Mesothelial cell of epicardium (in vitro differentiated cells): Measurements from ENCODE around the gene SLC35C1. TPM values are rescaled to one million over a fixed set of nuclear protein-coding genes. Genes with fewer than 3 reads are reported as not detected.

Experiments
- DNase-seq, 2 experiments: peaks; one replicate each; pipeline ENCODE4 v3.0.0; 2021; ENCODE audit warnings: low spot score in 2 of 2; ENCODE audit not compliant: unreplicated experiment in 2 of 2
- H3K27ac Mint-ChIP-seq: 2 replicates; pipeline ENCODE4 v1.8.0; 2021; ENCODE audit warnings: mixed read lengths
- H3K27me3 Mint-ChIP-seq: 2 replicates; pipeline ENCODE4 v1.8.0; 2021; ENCODE audit warnings: low read depth, mixed read lengths
- H3K36me3 Mint-ChIP-seq: 2 replicates; pipeline ENCODE4 v1.8.0; 2021; ENCODE audit warnings: mixed read lengths
- H3K4me1 Mint-ChIP-seq: 2 replicates; pipeline ENCODE4 v1.8.0; 2021; ENCODE audit warnings: mixed read lengths
- H3K4me3 Mint-ChIP-seq: 2 replicates; pipeline ENCODE4 v1.8.0; 2021; ENCODE audit warnings: mild to moderate bottlenecking, moderate library complexity, mixed read lengths
- H3K9me3 Mint-ChIP-seq: 2 replicates; pipeline ENCODE4 v1.8.0; 2021; ENCODE audit warnings: mixed read lengths
- CTCF ChIP-seq: fragments of 200-600 bp; sonication (generic); IDR thresholded peaks from one replicate; pipeline ENCODE4 v1.5.0; 2021; ENCODE audit warnings: antibody characterized with exemption; ENCODE audit not compliant: unreplicated experiment
- total RNA-seq: library from RNA; stranded (reverse); gene quantifications from 3 replicates; pipeline ENCODE4 v1.2.1, GENCODE V29; 2021

Gene SLC35C1
- total RNA-seq, 1 donor from 2014 or later, result 14.5 TPM

- Mint-ChIP-seq H3K27me3 (peaks cover 35% of the 10 kb centered on the region), H3K27ac (no peak overlapping the region), H3K36me3 (no peaks in the 10 kb centered on the region), H3K4me1 (no peaks in the 10 kb centered on the region), H3K4me3 (no peak overlapping the region), H3K9me3 (peaks cover 12% of the 10 kb centered on the region)
- no peak for DNase-seq
- TF ChIP-seq CTCF, result no peak
These were observed 13.4 kb upstream of the SLC35C1 start for GRCh38 chr11:45791524-45791923.

DNA sequence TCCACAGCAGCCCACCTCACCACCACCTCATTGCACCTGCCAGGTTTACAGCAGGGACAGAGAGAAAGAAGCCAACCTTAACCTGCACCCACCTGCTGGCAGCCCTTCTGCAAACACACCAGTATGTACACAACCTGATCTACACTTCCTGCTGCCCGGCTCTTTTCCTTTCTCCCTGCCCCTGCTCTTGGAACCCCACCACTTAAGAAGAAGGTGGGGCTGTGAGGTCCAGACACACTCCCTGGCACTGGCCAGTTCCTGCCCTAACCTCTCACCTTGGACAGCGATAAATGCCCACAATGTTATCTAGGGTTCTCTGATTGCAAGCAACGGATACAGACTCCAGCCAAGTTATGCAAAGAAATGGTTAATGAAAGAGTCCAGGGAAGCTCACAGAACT lies 10.8 kb upstream of the SLC35C1 start:
- peaks cover 28% of the 10 kb centered on the region for H3K27me3 Mint-ChIP-seq
- H3K36me3 Mint-ChIP-seq, result no peaks in the 10 kb centered on the region
- TF ChIP-seq CTCF, result no peak
- H3K27ac Mint-ChIP-seq, result no peak overlapping the region
- no peaks in the 10 kb centered on the region for H3K9me3 Mint-ChIP-seq
- H3K4me3 Mint-ChIP-seq, result no peak overlapping the region
- DNase-seq, result no peak
- no peaks in the 10 kb centered on the region for H3K4me1 Mint-ChIP-seq

- H3K9me3 Mint-ChIP-seq, result no peaks in the 10 kb centered on the region
- no peak overlapping the region for H3K27ac Mint-ChIP-seq
- H3K27me3 Mint-ChIP-seq, result peaks cover 21% of the 10 kb centered on the region
- no peak for TF ChIP-seq CTCF
- no peaks in the 10 kb centered on the region for H3K4me1 Mint-ChIP-seq
- H3K4me3 Mint-ChIP-seq, result no peak overlapping the region
- H3K36me3 Mint-ChIP-seq, result no peaks in the 10 kb centered on the region
- no peak for DNase-seq
These were observed 9.6 kb upstream of the SLC35C1 start for GRCh38 chr11:45795379-45795778.

DNA sequence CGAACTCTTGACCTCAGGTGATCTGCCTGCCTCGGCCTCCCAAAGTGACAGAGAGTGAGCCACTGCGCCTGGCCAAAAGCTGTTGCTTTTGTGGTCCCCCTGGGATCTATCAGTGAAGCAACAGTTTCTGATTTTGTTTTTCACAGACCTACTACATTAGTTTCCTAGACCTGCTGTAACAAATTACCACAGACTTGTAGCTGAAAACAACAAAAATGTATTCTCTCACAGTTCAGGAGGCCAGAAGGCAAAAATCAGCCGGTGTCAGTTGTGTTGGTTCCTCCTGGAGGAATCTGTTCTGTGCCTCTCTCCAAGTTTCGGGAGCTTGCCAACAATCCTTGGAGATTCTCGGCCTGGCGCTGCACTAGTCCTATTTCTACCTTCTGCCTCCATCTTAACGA lies 8.5 kb upstream of the SLC35C1 start:
- Mint-ChIP-seq H3K4me3 (no peak overlapping the region), H3K36me3 (no peaks in the 10 kb centered on the region), H3K4me1 (no peaks in the 10 kb centered on the region), H3K9me3 (no peaks in the 10 kb centered on the region), H3K27me3 (peaks cover 20% of the 10 kb centered on the region), H3K27ac (no peak overlapping the region)
- DNase-seq, result no peak
- TF ChIP-seq CTCF, result no peak

GRCh38 chr11:45798793-45799441 lies 6.0 kb upstream of the SLC35C1 start:
- Mint-ChIP-seq H3K27me3 (peaks cover 5% of the 10 kb centered on the region), H3K9me3 (no peaks in the 10 kb centered on the region), H3K36me3 (no peaks in the 10 kb centered on the region), H3K27ac (no peak overlapping the region), H3K4me1 (peaks cover 7% of the 10 kb centered on the region), H3K4me3 (no peak overlapping the region)
- TF ChIP-seq CTCF, result no peak
- no peak for DNase-seq

- H3K27me3 Mint-ChIP-seq, result no peaks in the 10 kb centered on the region
- no peak overlapping the region for H3K4me3 Mint-ChIP-seq
- DNase-seq, result no peak
- no peak overlapping the region for H3K27ac Mint-ChIP-seq
- peaks cover 7% of the 10 kb centered on the region for H3K4me1 Mint-ChIP-seq
- TF ChIP-seq CTCF, result no peak
- no peaks in the 10 kb centered on the region for H3K36me3 Mint-ChIP-seq
- H3K9me3 Mint-ChIP-seq, result no peaks in the 10 kb centered on the region
These were observed 5.4 kb upstream of the SLC35C1 start for GRCh38 chr11:45799562-45799961.
